Measurements from ENCODE around the gene STT3B. TPM values are rescaled to one million over a fixed set of nuclear protein-coding genes. Genes with fewer than 3 reads are reported as not detected.

Gene STT3B
- total and polyA plus RNA-seq, 8 donors: 15.1 to 183 (median 49.1) TPM

DNA sequence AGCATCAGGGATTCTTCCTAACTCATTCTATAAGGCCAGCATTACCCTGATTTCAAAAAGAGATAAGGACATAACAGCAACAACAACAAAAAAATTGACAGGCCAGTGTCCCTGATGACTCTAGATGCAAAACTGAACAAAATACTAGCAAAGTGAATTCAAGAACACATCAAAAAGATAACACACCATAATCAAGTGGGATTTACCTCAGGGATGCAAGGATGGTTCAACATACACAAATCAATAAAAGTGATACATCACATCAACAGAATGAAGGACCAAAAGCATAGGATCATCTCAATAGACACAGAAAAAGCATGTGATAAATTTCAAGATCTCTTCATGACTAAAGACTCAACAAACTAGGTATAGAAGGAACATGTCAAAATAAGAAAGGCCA, 119.6 kb downstream of the STT3B start:
- H3K9me3 ChIP-seq: peaks cover 34 to 95% (median 75%) of the 10 kb centered on the region in 4 donors
- TF ChIP-seq POLR2A (IDR thresholded peaks at IDR 0.05) (no peak), EP300 (IDR thresholded peaks at IDR 0.05) (no peak)
- TF ChIP-seq, protein P1, sequence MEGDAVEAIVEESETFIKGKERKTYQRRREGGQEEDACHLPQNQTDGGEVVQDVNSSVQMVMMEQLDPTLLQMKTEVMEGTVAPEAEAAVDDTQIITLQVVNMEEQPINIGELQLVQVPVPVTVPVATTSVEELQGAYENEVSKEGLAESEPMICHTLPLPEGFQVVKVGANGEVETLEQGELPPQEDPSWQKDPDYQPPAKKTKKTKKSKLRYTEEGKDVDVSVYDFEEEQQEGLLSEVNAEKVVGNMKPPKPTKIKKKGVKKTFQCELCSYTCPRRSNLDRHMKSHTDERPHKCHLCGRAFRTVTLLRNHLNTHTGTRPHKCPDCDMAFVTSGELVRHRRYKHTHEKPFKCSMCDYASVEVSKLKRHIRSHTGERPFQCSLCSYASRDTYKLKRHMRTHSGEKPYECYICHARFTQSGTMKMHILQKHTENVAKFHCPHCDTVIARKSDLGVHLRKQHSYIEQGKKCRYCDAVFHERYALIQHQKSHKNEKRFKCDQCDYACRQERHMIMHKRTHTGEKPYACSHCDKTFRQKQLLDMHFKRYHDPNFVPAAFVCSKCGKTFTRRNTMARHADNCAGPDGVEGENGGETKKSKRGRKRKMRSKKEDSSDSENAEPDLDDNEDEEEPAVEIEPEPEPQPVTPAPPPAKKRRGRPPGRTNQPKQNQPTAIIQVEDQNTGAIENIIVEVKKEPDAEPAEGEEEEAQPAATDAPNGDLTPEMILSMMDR (IDR thresholded peaks at IDR 0.05): no peak
- no peak for DNase-seq

DNA sequence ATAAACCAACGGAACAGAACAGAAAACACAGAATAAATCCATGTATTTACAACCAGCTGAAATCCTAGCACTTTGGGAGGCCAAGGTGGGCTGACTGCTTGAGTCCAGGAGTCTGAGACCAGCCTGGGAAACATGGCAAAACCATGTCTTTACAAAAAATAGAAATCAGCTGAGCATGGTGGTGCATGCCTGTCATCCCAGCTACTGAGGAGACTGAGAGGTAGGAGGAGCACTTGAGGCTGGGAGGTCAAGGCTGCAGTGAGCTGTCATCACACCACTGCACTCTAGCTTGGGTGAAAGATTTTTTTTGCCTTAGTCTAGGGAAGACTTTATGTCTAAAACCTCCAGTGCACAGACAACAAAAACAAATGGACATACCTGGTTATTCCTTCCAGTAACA, 120.7 kb downstream of the STT3B start:
- Histone ChIP-seq H3K27me3 (no peaks in the 10 kb centered on the region), H3K4me3 (no peak overlapping the region), H3K9me3 (peaks cover 34 to 83% (median 69%) of the 10 kb centered on the region in 4 donors), H3K4me1 (no peaks in the 10 kb centered on the region), H3K27ac (no peak overlapping the region), H3K36me3 (peaks cover 0 to 9% (median 2%) of the 10 kb centered on the region in 4 donors)
- intact Hi-C loops (cut with DNase I; ENCODE audit: low total_unique reads): no loop called here
- TF ChIP-seq POLR2AphosphoS5 (IDR thresholded peaks at IDR 0.05) (no peak), EP300 (IDR thresholded peaks at IDR 0.05) (no peak), POLR2A (IDR thresholded peaks at IDR 0.05) (no peak)
- TF ChIP-seq, protein P1 (IDR thresholded peaks at IDR 0.05): no peak
- DNase-seq: no peak
- 89 to 100% (median 91%) methylated on average over 1 of the region's 1 CpG for whole genome bisulfite sequencing, 5 donors

More for the DNA sequence above, 119.6 kb downstream of the STT3B start:
- Histone ChIP-seq H3K27me3 (no peaks in the 10 kb centered on the region), H3K27ac (no peak overlapping the region), H3K36me3 (peaks cover 0 to 19% (median 11%) of the 10 kb centered on the region in 4 donors), H3K4me3 (no peak overlapping the region), H3K4me1 (no peaks in the 10 kb centered on the region)
- intact Hi-C loops (cut with DNase I; ENCODE audit: low total_unique reads): no loop called here

DNA sequence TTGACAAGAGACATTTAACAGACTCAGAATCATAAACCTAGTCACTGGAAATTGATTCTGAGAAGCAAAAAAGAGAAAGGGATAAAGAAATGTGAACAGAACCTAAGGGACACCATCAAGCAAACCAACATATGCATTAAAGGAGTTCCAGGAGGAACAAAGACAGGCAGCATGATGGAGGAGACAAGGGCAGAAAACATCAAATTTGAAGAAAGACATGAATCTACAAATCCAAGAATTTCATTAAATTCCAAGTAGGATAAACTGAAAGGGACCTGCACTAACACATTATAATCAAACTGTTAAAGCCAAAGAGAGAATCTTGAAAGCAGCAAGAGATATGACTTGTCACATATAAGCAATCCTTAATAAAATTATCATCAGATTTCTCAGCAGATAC, 122.3 kb downstream of the STT3B start:
- intact Hi-C loops (cut with DNase I; ENCODE audit: low total_unique reads): no loop called here
- peaks cover 29 to 68% (median 57%) of the 10 kb centered on the region in 4 donors for H3K9me3 ChIP-seq
- no peak for DNase-seq
- H3K27ac ChIP-seq: no peak overlapping the region
- H3K4me1 ChIP-seq: no peaks in the 10 kb centered on the region
- peaks cover 0 to 18% (median 7%) of the 10 kb centered on the region in 4 donors for H3K36me3 ChIP-seq
- TF ChIP-seq, protein P1 (IDR thresholded peaks at IDR 0.05): no peak
- TF ChIP-seq EP300 (IDR thresholded peaks at IDR 0.05) (no peak), POLR2A (IDR thresholded peaks at IDR 0.05) (no peak), POLR2AphosphoS5 (IDR thresholded peaks at IDR 0.05) (no peak)
- H3K27me3 ChIP-seq: no peaks in the 10 kb centered on the region
- no peak overlapping the region for H3K4me3 ChIP-seq

DNA sequence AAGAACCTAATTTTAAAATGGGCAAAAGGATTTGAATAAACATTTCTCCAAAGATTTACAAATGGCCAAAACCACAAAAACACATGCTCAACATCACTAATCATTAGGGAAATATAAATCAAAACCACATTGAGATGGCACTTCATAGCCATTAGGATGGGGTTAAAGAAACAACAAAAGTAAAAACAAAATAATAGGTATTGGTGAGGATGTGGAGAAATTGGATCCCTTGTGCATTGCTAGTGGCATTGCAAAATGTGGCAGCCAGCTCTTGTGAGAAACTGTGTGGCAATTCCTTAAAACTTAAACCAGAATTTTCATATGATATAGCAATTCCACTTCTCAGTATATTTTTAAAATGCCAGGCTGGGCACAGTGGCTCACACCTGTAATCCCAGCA, 126.5 kb downstream of the STT3B start:
- TF ChIP-seq POLR2A (IDR thresholded peaks at IDR 0.05) (no peak), POLR2AphosphoS5 (IDR thresholded peaks at IDR 0.05) (no peak), EP300 (IDR thresholded peaks at IDR 0.05) (no peak)
- TF ChIP-seq, protein P1 (IDR thresholded peaks at IDR 0.05): no peak
- no peak for DNase-seq
- H3K9me3 ChIP-seq: peaks cover 16 to 27% (median 22%) of the 10 kb centered on the region in 4 donors
- intact Hi-C loops (cut with DNase I; ENCODE audit: low total_unique reads): no loop called here
- peaks cover 0 to 28% (median 13%) of the 10 kb centered on the region in 4 donors for H3K36me3 ChIP-seq
- no peaks in the 10 kb centered on the region for H3K27me3 ChIP-seq
- peaks cover 0 to 6% (median 2%) of the 10 kb centered on the region in 4 donors for H3K4me1 ChIP-seq
- H3K27ac ChIP-seq: no peak overlapping the region
- H3K4me3 ChIP-seq: no peak overlapping the region

Measured in stomach (tissue), 9 donors.